ENCODE data around the gene CFAP141.
A peak's percentile ranks its signal among the peaks of the same experiment; 100 is the strongest.

The CFAP141 gene

GRCh38 chr1:154174654-154175053 is 31.5 kb downstream of the CFAP141 start:
- DNase-seq (ENCODE audit: low read depth): no peak
- no peak overlapping the region for H3K4me3 ChIP-seq (ENCODE audit: low read depth, low read length)
- TF ChIP-seq CTCF (conservative IDR thresholded peaks at IDR 0.05; ENCODE audit: low read depth, low read length): no peak

GRCh38 chr1:154171880-154172279 is 34.3 kb downstream of the CFAP141 start:
- no peak overlapping the region for H3K4me3 ChIP-seq (ENCODE audit: low read depth, low read length)
- TF ChIP-seq CTCF (conservative IDR thresholded peaks at IDR 0.05; ENCODE audit: low read depth, low read length): no peak

GRCh38 chr1:154171223-154171583 is 34.9 kb downstream of the CFAP141 start:
- no peak overlapping the region for H3K4me3 ChIP-seq (ENCODE audit: low read depth, low read length)
- no peak for TF ChIP-seq CTCF (conservative IDR thresholded peaks at IDR 0.05; ENCODE audit: low read depth, low read length)
- DNase-seq (ENCODE audit: low read depth): no peak

More at GRCh38 chr1:154171880-154172279, 34.3 kb downstream of the CFAP141 start:
- no peak for DNase-seq (ENCODE audit: low read depth)

- TF ChIP-seq CTCF (conservative IDR thresholded peaks at IDR 0.05; ENCODE audit: low read depth, low read length): no peak
- DNase-seq (ENCODE audit: low read depth): peak; percentile 25
- H3K4me3 ChIP-seq (ENCODE audit: low read depth, low read length): no peak overlapping the region
These were observed 35.4 kb downstream of the CFAP141 start for GRCh38 chr1:154170547-154171222.

- TF ChIP-seq CTCF (conservative IDR thresholded peaks at IDR 0.05; ENCODE audit: low read depth, low read length): no peak
- DNase-seq (ENCODE audit: low read depth): no peak
- no peak overlapping the region for H3K4me3 ChIP-seq (ENCODE audit: low read depth, low read length)
These were observed 38.7 kb downstream of the CFAP141 start for GRCh38 chr1:154167461-154167860.

- H3K4me3 ChIP-seq (ENCODE audit: low read depth, low read length): no peak overlapping the region
- no peak for TF ChIP-seq CTCF (conservative IDR thresholded peaks at IDR 0.05; ENCODE audit: low read depth, low read length)
- no peak for DNase-seq (ENCODE audit: low read depth)
These were observed 39.9 kb downstream of the CFAP141 start for GRCh38 chr1:154166207-154166606.

GRCh38 chr1:154159554-154159953 is 46.6 kb downstream of the CFAP141 start:
- DNase-seq (ENCODE audit: low read depth): no peak
- H3K4me3 ChIP-seq (ENCODE audit: low read depth, low read length): no peak overlapping the region
- no peak for TF ChIP-seq CTCF (conservative IDR thresholded peaks at IDR 0.05; ENCODE audit: low read depth, low read length)

Measured in choroid plexus epithelial cell (primary cell).